Measurements from ENCODE around the gene LEFTY1. TPM values are rescaled to one million over a fixed set of nuclear protein-coding genes. Genes with fewer than 3 reads are reported as not detected.

LEFTY1 gene
- total RNA-seq, 2 experiments from 2014 or later: 0.09 to 1.0 TPM

DNA sequence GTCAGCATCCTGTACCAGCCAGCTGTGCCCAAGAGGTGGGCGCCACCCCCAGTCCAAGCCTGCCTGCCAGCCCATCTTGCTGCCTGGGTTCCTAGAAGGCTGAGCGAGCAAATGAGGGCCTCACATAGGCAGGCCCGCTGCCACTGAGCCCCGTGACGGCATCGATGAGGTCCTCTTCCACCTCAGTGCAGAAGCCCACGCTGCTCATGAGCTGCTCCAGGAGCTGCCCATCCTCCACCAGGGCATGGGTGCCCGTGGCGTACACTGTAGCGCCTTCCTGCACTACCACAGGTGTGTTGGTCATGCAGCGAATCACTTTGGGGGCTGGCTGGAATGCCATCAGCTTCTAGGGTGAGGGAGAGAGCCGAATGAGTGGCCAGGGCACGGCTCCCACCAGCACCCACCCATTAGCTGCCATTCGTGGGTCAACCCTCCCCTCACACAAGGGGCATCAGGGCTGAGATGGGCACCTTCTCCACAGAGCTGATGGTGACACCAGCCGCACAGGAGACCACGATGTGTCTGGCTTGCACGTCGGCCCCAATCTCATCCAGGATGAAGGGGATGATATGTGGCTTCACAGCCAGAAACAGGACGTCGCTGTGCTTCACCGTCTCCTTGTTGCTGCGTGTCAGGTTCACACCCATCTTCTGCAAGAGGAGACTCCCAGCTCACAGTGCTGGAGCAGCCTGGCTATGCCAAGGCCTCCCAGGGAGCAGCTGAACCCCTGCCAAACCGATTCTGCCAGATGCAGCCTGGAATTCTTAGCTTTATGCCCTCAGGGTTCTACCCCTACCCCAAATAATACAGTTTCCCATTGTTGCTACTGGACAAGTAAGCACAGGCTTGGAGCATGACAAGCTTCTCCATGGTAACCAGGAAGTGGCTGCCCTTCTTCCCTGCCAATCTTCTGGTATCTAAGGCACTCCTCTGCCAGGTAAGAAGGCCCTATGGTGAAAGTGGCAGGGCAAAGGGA lies 33.1 kb upstream of the LEFTY1 start:
- Histone ChIP-seq H3K27ac (ENCODE audit: low read depth, low read length, poor library complexity, severe bottlenecking) (no peak overlapping the region), H3K79me2 (ENCODE audit: insufficient read depth, low read depth, low read length) (peaks cover 32% of the 10 kb centered on the region), H3K4me1 (ENCODE audit: insufficient read depth, low read length, poor library complexity, severe bottlenecking) (peaks cover 56% of the 10 kb centered on the region), H2AFZ (ENCODE audit: low read length) (no peak overlapping the region), H3K4me3 (ENCODE audit: low read depth, low read length, poor library complexity, severe bottlenecking) (peak overlapping the region; percentile 91), H3K4me2 (ENCODE audit: low read length) (peak overlapping the region; percentile 81), H3K9me2 (ENCODE audit: insufficient read depth, low read length) (no peaks in the 10 kb centered on the region), H3K36me3 (ENCODE audit: insufficient read depth, low read length) (peaks cover 59% of the 10 kb centered on the region), H4K20me1 (ENCODE audit: insufficient read depth, low read length) (0 out of 2 replicates have a peak, but pooled peaks cover 5% of the 10 kb centered on the region), H3K9me3 (ENCODE audit: low read length) (no peaks in the 10 kb centered on the region)
- no peak for DNase-seq (ENCODE audit: low spot score)
- intact Hi-C loops (cut with micrococcal nuclease; ENCODE audit: unreplicated experiment): loop anchor here (5.0 to 10.0 kb wide), 2 partner anchors 55 to 733 kb away; no protein-coding TSS in a partner anchor
- no TSS peak for BruUV-seq (replicated peaks)
- ChIA-PET POLR2A (interaction anchor here (0.6 to 9.1 kb wide), 7 partner anchors 11 to 265 kb away, joined by 3 to 83 read pairs (median 3); partner anchors contain the start of genes LEFTY2 and TMEM63A), CTCF (ENCODE audit: unreplicated experiment) (interaction anchor here (0.5 to 0.8 kb wide), 2 partner anchors 25 kb away, joined by 3 read pairs; no protein-coding TSS in a partner anchor)
- TF ChIP-seq, protein P1, sequence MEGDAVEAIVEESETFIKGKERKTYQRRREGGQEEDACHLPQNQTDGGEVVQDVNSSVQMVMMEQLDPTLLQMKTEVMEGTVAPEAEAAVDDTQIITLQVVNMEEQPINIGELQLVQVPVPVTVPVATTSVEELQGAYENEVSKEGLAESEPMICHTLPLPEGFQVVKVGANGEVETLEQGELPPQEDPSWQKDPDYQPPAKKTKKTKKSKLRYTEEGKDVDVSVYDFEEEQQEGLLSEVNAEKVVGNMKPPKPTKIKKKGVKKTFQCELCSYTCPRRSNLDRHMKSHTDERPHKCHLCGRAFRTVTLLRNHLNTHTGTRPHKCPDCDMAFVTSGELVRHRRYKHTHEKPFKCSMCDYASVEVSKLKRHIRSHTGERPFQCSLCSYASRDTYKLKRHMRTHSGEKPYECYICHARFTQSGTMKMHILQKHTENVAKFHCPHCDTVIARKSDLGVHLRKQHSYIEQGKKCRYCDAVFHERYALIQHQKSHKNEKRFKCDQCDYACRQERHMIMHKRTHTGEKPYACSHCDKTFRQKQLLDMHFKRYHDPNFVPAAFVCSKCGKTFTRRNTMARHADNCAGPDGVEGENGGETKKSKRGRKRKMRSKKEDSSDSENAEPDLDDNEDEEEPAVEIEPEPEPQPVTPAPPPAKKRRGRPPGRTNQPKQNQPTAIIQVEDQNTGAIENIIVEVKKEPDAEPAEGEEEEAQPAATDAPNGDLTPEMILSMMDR (conservative IDR thresholded peaks at IDR 0.05; ENCODE audit: low read length): no peak
- no peak for TF ChIP-seq EZH2phosphoT487 (IDR thresholded peaks at IDR 0.05; ENCODE audit: borderline replicate concordance, low read depth, low read length)

DNA sequence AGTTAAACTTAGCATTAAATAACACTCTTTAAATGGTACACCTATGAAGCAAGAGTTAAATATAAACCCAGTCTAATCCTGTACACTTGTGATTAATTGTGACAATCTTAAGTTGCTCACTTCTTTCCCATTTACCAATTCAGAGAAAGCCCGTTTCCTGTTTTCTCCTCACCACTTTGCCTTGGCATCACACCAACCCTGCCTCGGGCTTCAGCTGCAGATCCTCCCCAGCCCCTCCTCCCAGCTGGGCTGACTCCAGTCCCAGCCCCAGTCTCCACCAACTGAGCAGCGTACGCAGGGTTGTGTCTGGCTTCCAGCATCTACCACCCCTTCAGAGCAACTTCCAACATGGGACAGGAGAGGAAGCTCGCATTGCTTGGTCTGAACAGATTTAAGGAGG lies 31.0 kb upstream of the LEFTY1 start:
- intact Hi-C loops (cut with micrococcal nuclease; ENCODE audit: unreplicated experiment): loop anchor here (5.0 to 10.0 kb wide), 2 partner anchors 57 to 735 kb away; no protein-coding TSS in a partner anchor
- POLR2A ChIA-PET: interaction anchor here (0.5 to 9.1 kb wide), 6 partner anchors 10 to 1778 kb away, joined by 3 to 83 read pairs (median 4); partner anchors contain the start of genes LEFTY1 and LEFTY2
- DNase-seq (ENCODE audit: low spot score): no peak

More for the DNA sequence above, 31.0 kb upstream of the LEFTY1 start:
- Histone ChIP-seq H2AFZ (ENCODE audit: low read length) (no peak overlapping the region), H3K9me3 (ENCODE audit: low read length) (no peaks in the 10 kb centered on the region), H3K36me3 (ENCODE audit: insufficient read depth, low read length) (peaks cover 65% of the 10 kb centered on the region), H3K79me2 (ENCODE audit: insufficient read depth, low read depth, low read length) (peaks cover 32% of the 10 kb centered on the region), H4K20me1 (ENCODE audit: insufficient read depth, low read length) (0 out of 2 replicates have a peak, but pooled peaks cover 5% of the 10 kb centered on the region), H3K9me2 (ENCODE audit: insufficient read depth, low read length) (no peaks in the 10 kb centered on the region), H3K4me3 (ENCODE audit: low read depth, low read length, poor library complexity, severe bottlenecking) (no peak overlapping the region), H3K4me1 (ENCODE audit: insufficient read depth, low read length, poor library complexity, severe bottlenecking) (peaks cover 36% of the 10 kb centered on the region), H3K27ac (ENCODE audit: low read depth, low read length, poor library complexity, severe bottlenecking) (no peak overlapping the region), H3K4me2 (ENCODE audit: low read length) (no peak overlapping the region)
- TF ChIP-seq EZH2phosphoT487 (IDR thresholded peaks at IDR 0.05; ENCODE audit: borderline replicate concordance, low read depth, low read length): no peak
- TF ChIP-seq, protein P1 (conservative IDR thresholded peaks at IDR 0.05; ENCODE audit: low read length): no peak
- BruUV-seq (replicated peaks): no TSS peak
- CTCF ChIA-PET (ENCODE audit: unreplicated experiment): no interaction called here

Data from OCI-LY7 (cell line).